ENCODE data around the gene ITCH. TPM values are rescaled to one million over a fixed set of nuclear protein-coding genes. Genes with fewer than 3 reads are reported as not detected.
"Not testable (repeated sequence)": the region's sequence is repeated elsewhere in the genome, so short reads cannot be mapped to it uniquely, and the experiment has no call there.

Gene ITCH
- 38.7 and 38.9 TPM in 2 replicates for total RNA-seq (2014; rRNA removed)
- polyA plus RNA-seq (2012), result 12.2 TPM

DNA sequence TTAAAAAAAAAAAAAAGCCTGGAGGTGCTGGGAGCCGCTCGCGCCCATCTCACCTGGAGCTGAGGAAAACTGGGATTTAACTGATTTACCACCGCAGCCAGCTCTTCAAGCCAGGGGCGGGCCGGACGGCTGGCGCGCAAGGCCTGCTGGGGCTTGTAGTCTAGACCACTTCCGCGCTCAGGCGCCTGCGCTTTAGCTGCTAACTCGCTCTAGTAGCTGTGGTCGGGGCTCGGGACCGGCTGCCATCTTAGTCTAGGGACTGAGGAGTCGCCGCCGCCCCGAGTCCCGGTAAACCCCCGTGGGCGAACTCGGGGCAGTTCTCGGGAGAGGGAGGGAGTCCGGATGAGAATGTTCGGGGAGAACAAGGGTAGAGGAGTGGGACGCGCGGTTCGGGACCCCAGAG, at the start of gene ITCH:
Gene ITCH, plus strand, starts transcription at position 212 of the 403 bp plus-strand sequence. CDS start 30,539 bp downstream, outside the sequence.
- peak; percentile 91 for DNase-seq (ENCODE audit: low read depth)

- DNase-seq (ENCODE audit: low read depth), result no peak
These were observed 47.8 kb upstream of the ITCH start for GRCh38 chr20:34315236-34315635.

- peak; percentile 48 for DNase-seq (ENCODE audit: low read depth)
These were observed 46.8 kb upstream of the ITCH start for GRCh38 chr20:34316196-34316814.

DNA sequence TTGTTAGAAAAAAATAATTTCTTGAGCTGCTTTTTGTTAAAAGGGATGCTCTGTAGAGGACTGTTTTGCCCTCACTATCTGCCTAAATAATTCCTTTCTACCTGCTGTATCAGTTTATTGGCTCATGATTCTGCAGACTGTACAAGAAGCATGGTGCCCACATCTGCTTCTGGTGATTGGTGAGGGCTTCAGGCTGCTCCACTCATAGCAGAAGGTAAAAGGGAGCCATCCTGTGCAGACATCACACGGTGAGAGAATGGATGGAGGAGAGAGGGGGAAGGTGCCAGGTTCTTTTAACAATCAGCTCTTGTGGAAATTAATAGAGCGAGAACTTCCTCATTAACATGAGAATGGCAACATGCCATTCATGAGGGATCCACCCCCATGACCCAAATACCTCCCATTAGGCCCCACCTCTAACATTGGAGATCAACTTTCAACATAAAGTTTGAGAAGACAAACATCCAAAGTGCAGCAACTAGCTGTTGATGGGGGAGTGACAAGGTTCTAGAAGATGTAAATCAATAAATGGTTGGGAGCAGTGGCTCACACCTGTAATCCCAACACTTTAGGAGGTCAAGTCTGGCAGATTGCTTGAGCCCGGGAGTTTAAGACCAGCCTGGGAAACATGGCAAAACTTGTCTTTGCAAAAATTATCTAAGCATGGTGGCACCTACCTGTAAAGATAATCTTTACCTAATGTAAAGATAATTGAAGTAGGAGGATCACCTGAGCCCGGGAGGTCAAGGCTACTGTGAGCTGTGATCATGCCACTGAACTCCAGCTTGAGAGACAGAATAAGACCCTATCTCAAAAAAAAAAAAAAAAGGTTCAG, 44.2 kb upstream of the ITCH start:
- DNase-seq (ENCODE audit: low read depth), result no peak

DNA sequence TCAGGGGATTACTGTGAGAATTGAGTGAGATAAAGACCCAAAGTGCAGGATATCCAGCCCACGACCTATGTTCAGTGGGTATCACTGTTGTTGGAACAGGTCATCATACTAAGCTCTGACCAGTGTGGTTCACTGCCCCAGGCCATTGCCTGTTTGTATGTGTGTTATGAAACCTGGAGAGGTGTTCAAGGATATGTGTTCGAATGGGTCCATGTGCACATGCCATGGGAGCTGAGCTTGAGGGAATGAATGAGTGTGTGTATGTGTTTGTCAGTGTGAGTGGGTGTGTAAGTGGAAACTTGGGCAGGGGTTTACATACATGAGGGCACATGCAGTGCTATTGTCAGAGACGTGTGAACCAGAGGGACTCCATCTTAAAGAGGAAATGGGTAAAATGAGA, 42.2 kb upstream of the ITCH start:
- DNase-seq (ENCODE audit: low read depth), result no peak

- DNase-seq (ENCODE audit: low read depth), result no peak
These were observed 40.6 kb upstream of the ITCH start for GRCh38 chr20:34322267-34323105.

DNA sequence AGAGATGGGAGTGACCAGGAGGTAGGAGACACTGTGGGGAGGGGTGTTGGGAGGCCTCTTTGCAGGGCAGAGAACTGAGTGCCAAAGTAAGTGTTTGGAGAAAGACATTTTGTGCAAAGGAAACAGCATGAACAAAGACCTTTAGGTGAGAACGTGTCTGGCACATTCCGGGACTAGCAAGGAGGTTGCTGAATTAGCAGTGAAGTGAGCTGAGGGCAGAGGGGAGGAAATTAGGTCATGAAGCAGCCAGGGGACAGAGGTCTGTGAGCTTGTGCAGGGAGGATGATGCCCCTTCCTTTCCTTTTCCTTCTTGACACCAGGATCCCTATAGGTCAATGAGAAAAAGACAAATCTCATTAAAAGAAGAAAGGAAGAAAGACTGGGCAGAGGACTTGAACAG, 38.5 kb upstream of the ITCH start:
- no peak for DNase-seq (ENCODE audit: low read depth)

- DNase-seq (ENCODE audit: low read depth), result not testable (repeated sequence)
These were observed 34.9 kb upstream of the ITCH start for GRCh38 chr20:34328207-34328606.

- DNase-seq (ENCODE audit: low read depth), result no peak
These were observed 34.0 kb upstream of the ITCH start for GRCh38 chr20:34328928-34329677.

DNA sequence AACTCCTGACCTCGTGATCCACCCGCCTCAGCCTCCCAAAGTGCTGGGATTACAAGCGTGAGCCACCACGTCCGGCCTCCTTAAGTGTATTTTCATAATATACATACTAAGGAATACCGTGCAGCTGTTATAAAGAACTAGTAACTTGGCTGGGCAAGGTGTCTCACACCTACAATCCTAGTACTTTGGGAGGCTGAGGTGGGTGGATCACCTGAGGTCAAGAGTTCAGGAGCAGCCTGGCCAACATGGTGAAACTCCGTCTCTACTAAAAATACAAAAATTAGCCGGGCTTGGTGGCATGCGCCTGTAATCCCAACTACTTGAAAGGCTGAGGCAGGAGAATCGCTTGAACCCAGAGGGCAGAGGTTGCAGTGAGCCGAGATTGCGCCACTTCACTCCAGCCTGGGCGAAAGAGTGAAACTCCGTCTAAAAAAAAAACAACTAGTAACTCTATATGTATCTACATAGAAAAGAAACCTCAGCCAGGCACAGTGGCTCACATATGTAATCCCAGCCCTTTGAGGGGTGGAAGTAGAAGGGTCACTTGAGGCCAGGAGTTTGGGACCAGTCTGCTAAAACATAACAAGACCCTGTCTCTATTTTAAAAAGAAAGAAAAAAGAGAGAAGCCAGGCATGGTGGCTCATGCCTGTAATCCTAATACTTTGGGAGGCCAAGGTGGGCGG, 32.1 kb upstream of the ITCH start:
- not testable (repeated sequence) for DNase-seq (ENCODE audit: low read depth)

DNA sequence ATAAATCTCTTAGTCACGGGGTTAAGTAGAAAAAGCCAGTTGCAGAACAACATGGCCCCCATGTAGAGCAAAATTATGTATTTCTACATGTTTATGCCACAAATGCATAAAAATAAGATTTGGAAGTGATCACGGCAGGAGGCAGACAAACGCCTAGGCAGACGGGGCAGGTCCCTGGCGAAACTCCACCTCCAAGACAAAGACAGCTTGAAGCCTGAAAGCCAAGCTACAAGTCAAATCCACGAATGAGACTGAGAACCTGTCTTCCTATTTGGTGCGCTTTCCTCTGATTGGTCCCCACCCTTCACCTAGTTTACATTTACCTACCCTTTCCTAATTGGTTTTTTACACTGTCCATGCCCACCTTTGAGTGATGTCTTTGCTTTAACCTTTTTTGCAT, 31.2 kb upstream of the ITCH start:
- DNase-seq (ENCODE audit: low read depth), result no peak

DNA sequence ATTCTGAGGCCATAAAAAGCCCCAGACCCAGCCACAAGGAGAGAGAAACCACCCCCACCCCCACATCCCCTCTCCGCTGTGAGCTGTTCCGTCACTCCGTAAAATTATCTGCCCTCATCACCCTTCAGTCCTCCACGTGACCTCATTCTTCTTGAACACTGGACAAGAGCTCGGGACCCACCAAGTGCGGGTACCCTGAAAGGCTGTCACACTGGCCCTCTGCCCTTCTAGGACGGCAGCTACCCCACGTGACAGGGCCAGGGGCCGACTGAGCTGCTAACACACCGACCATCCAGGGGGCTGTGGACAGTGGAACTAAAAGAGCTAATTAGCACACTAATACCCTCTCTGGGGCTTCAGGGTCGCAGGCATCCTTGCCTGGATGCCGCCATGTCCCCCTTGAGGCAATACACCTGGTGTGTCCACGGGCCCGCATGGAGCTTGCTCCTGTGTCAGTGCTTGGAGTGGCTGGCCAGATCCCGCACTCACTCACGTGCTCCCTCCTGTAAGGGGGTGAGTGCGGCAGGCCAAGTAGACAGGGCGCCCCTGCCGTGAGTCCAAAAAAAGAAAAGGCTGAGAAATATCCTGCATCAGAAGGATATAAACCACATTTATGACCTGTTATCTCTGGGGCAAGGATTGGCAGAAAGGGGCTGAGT, 30.7 kb upstream of the ITCH start:
- no peak for DNase-seq (ENCODE audit: low read depth)

DNA sequence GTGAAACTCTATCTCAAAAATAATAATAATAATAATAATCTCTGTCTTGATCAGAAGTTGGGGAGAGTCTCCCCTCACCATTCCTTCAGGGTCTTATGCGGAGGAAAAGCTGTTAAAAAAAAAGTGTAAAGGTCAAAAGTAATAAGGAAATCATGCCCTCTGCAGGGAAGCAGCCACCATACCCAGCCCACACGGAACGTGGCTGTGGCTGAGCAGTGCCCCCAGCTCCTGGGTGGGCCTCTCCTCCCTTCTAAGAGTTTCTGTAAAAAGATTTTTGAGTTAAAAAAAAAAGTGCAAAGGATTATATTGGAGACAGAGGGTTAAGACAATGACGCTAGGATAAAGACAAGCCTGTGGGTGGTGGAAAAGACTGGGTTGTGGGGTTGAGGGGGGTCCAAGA, 29.3 kb upstream of the ITCH start:
- DNase-seq (ENCODE audit: low read depth), result no peak

DNA sequence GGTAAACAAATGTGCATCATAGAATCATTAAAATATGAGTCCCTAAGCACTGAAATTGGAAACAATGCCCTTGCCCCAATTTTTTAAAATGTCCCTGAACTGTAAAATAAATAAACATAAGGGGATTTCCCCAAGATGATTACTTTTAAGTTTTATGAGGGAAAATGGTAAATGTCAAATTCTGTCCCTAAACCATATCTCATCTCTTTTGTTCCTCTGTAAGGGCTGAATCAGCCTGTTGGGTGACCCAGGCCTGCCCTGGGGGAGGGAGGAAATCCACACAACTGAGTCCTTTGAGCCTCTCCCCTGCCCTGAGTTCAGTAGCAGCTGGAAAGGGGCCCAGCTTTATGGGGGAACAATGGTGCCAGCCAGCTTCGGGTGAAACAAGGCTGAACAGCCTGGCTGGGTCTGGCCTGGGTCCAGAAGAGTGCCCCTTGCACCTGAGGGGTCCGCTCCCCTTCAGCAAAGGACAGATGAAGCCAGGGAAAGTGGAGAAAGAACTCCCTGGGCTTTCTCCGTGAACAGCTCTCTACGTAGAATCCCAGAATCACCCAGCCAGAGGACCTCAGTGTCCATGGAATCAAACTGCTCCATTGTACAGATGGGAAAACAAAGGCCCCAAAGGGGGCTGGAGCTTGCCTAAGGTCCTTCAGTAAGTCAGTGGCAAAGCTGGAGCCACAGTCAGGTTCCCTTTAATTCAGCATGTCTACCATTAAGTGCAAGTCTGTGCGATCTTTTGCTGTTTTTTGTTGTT, 28.2 kb upstream of the ITCH start:
- no peak for DNase-seq (ENCODE audit: low read depth)

- DNase-seq (ENCODE audit: low read depth), result no peak
These were observed 25.5 kb upstream of the ITCH start for GRCh38 chr20:34337544-34337943.

GRCh38 chr20:34337982-34338726, 24.9 kb upstream of the ITCH start:
- DNase-seq (ENCODE audit: low read depth), result no peak

- not testable (repeated sequence) for DNase-seq (ENCODE audit: low read depth)
These were observed 22.3 kb upstream of the ITCH start for GRCh38 chr20:34340726-34341125.

- not testable (repeated sequence) for DNase-seq (ENCODE audit: low read depth)
These were observed 21.9 kb upstream of the ITCH start for GRCh38 chr20:34341199-34341598.

All from LHCN-M2 (cell line).